Stimulated activated CD4-positive, alpha-beta T cell treated with anti-CD3 and anti-CD28 coated beads, Interleukin-15, amount 100 ng/mL, for 48 hours (primary cell): ENCODE data around the gene OLA1.

Experiments used
- DNase-seq, 2 donors: peaks; one replicate each; pipeline ENCODE4 v3.0.0-alpha.2; 2020; ENCODE audit warnings: low read depth in 2 of 2

Gene OLA1

DNA sequence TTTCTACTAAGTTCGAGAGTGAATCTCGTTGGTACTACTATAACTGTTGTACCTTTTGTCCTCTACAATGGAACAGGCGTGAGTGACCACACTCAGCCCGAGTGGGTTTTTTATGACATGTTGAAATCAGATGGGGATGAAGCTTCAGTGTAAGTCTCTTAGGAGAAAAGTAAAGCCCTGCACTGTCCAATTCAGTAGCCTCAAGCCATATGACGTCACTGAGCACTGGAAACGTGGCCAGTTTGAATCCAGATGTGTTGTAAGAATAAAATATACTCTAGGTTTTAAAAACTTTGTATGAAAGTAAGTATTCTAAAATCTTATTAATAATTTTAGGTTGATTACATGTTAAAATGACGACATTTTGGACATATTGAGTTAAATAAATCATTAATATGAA is 181.5 kb downstream of the OLA1 start:
- DNase-seq = no peak

GRCh38 chr2:174063492-174064092 is 184.7 kb downstream of the OLA1 start:
- no peak for DNase-seq

DNA sequence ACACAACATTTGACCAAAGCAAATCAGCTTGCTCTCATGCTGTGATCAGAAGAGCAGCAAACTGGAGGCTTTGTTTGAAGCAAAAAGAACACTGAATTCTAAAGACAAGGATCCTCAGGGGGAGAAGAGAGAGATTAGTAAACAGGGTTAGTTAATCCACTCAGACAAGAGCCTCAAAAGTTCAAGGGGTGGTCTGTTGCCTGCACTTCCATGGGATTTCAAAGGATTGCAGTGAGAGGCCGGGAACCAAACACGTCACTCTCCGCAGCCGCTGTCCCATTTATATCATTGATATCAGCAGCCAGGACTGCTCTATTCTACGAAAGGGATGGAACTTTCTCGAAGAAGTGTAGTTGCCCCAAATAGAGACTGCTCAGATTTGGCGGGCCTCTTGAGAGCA is 185.4 kb downstream of the OLA1 start:
- no peak for DNase-seq

- no peak for DNase-seq
These were observed 188.5 kb downstream of the OLA1 start for GRCh38 chr2:174059884-174060244.

DNA sequence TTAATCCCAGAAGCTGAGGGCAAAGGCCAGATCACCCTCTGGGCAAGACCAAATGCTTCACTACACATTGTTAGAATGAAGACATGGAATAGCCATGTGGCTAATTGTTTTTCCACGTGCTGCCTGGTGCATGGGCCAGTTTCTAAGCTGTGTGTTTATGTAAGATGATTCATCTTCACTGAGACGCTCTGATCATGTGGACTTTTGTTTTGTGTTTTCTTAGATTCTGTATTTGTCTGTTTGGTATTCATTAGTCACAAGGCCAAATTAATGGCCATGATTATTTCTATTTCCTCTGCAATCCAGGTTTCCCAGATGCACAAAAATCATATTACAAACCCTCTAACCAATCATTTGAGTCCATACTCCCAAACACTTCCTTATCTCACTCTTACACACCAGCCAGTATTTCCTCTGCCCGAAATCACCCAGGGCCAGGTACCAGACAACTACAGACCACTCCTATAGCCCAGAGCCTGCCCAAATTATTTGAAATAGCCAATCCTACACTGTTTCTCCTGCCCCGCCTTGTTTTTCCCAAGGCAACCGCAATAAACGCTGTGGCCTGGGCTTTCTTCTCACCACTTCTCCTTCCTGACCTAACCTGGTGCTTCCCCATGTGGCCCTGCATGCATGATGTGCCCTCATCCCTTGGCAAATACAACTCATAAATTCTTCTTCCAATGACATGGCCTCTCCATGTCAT is 189.0 kb downstream of the OLA1 start:
- no peak for DNase-seq

DNA sequence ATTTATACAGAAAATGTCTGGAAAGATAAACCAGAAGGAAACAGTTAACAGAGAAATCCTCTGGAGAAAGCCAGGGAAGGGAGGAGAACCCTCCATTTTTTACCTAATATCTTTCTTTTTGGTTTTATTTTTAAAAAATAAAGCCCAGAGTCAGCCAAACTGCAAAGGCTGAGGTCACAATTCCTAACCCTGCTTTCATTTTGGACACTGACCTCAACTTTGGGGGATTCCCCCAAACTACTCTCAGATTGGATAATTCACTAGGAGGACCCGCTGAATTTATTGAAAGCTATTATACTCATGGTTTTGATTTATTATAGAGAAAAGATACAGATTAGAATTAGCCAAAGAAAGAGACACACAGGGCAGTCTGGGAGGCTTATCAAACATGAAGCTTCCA is 189.9 kb downstream of the OLA1 start:
- DNase-seq = no peak

- DNase-seq = no peak
These were observed 190.3 kb downstream of the OLA1 start for GRCh38 chr2:174058026-174058425.

DNA sequence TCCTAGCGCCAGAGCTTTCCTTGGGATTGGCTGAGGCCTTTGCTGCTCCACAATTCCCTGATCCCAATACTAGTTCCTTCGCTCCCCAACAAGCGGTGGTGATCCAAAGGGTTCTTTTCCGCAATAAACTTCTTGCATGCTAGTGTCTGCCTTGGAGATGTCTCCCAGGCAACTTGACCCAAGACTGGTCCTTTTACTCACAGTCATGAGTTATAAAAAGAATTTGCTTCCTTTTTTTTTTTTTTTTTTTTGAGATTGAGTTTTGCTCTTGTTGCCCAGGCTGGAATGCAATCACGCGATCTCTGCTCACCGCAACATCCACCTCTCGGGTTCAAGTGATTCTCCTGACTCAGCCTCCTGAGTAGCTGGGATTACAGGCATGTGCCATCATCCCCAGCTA is 193.4 kb downstream of the OLA1 start:
- no peak for DNase-seq

- no peak for DNase-seq
These were observed 194.8 kb downstream of the OLA1 start for GRCh38 chr2:174053355-174054151.

- DNase-seq = no peak
These were observed 195.8 kb downstream of the OLA1 start for GRCh38 chr2:174052584-174052976.

- DNase-seq = no peak
These were observed 196.4 kb downstream of the OLA1 start for GRCh38 chr2:174051741-174052583.

DNA sequence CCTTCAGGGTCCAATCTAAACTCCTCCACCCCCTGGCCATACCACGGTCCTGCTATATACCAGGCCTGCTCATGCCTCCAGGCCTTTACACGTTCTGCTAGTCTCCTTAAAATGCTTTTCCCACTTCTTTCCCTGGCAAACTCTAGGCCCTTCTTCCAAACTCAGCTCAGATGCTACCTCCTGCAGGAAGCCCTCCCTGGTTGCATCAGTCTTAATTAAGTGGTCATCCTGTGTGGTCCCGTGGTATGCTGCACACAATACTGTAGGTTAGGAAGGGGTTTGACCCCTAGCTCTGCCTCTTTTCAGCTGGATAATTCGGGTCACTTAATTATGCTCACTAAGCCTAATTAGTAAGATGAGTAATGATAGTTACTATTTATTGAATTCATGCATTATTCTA is 197.3 kb downstream of the OLA1 start:
- no peak for DNase-seq

DNA sequence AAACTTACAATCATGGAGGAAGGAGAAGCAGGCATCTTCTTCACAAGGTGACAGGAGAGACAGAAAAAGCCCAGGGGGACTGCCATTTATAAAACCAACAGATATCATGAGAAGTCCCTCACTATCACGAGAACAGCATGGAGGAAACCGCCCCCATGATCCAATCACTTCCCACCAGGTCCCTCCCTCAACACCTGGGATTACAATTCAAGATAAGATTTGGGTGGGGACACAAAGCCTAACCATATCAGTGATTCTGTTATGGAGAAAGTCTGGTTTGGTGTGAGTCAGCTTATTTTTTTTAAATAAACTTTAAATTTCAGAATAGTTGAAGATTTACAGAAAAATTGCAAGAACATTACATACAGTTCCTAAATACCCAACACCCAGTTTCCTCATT is 198.4 kb downstream of the OLA1 start:
- no peak for DNase-seq

DNA sequence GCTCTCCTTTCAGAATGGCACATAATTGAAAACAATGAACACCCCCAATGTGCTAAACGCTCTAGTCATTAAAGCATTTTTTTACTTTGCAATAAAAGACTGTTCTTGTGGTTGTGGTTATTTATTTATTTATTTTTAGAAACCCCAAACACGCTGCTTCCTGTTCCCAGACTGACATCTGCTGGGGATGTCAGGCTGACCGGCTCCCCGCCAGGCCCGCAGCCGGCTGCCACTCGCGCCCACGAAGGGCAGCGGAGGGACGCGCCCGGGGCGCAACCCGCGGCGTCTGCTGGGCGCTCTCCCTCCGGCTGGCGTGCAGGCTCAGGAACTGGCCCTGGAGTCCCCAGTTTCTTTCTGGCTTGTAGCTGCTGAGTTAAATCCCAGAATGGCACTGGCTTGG is 200.1 kb downstream of the OLA1 start:
- DNase-seq = no peak

- DNase-seq = no peak
These were observed 200.6 kb downstream of the OLA1 start for GRCh38 chr2:174047746-174048145.

- no peak for DNase-seq
These were observed 202.2 kb downstream of the OLA1 start for GRCh38 chr2:174046172-174046571.

- no peak for DNase-seq
These were observed 203.8 kb downstream of the OLA1 start for GRCh38 chr2:174044556-174044955.

DNA sequence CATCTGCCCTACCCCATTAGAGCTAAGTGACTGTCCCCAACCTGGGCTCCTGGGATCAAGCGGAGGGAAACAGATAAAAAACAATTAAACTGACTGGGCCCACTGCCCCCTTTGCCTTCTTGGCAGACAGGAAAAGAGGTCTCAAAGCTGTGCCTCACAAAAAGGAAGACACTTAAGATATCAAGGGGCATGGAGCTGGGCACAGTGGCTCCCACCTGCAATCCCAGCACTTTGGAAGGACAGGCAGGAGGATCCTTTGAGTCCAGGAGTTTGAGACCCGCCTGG is 208.0 kb downstream of the OLA1 start:
- DNase-seq = no peak

DNA sequence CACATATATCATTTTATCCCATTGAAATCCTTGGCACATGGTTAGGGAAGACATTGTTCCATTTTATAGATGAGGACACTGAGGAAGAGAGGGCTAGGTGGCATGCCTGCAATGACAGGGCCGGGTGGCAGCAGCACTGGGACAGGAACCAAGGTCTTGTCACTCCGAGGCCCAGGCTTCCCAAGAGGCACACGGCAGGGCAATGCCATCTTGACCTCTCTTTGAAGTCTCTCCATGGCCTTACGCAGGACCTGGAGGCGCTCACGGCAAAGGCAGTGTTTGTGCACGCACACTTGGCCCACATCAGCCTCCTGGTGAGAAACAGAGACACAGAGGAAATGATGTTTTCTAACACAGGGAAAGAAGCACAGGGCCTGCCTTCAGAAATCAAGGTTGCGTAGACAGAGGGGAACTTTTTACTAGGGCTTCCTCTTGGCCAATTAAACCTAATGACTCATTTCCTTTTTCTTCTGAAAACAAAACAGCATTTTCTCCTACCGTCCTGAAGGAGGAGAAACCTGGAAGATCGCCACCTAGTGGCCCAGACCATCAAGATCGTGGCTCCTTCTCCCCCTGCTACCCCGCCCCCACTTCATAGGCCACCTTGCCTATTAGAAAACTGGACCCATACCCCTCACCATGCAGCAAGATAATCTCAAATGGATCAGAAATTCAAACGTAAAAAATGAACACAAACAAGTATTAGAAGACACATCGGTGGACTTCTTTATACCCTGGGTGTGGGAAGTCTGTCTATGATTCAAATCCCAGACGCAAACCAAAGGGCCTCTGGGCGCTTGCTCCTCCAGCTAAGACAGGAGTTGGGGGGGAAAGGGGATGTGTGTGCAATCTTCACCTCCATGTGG is 208.5 kb downstream of the OLA1 start:
- DNase-seq = peak; percentile 76 to 82

DNA sequence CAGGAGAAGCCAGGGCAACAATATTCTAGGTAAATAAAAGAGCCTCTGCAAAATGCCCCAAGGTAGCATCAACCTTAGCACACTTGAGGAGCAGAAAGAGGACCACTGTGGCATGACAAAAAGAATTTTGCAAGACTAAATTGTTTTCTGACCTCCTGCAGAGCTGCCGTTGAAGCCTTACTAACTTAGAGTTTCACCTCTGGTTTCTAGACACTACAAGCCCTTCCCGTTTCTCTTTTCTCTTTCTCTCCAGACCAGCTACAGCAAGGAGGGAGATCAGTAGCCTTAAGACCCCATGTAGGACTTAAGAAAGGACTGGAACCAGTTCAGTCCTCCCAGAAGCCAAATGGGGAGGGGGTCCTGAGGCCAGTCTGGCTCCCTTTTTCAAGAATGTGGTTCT is 209.9 kb downstream of the OLA1 start:
- DNase-seq = no peak

DNA sequence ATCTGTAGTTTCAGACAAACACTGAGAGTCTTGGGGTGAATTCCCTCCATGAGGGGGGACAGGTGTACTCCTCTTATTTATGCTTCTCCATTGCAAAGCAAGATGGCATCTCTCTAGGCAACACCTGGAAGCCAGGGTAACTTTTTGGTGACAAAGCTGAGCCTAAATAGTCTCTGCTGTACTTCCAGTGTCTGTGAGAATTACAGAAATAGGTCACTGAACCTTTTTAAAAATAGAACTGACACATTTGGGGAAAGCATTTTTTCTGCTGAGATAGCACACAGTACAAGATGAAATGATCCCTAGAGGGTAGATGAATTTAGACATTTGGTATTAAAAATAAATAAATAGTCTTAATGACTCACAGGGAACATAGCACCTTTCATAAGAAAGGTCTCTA is 211.5 kb downstream of the OLA1 start:
- no peak for DNase-seq
